Measurements from ENCODE around the gene ROBO4.

- no peak for TF ChIP-seq CBX3 (IDR thresholded peaks at IDR 0.05; ENCODE audit: low read depth)
- TF ChIP-seq EZH2 (IDR thresholded peaks at IDR 0.05), result no peak
- no peak for TF ChIP-seq CTCF (IDR thresholded peaks at IDR 0.05 in 2 of 3, conservative IDR thresholded peaks at IDR 0.05 in 1 of 3; ENCODE audit: borderline replicate concordance in 1 of 3, insufficient read depth in 1 of 3, low read depth in 2 of 3, low read length in 2 of 3)
- no peak for TF ChIP-seq MAX (IDR thresholded peaks at IDR 0.05)
- no peak for TF ChIP-seq ATF3 (IDR thresholded peaks at IDR 0.05)
- TF ChIP-seq FOSL1 (IDR thresholded peaks at IDR 0.05; ENCODE audit: low read depth), result no peak
- TF ChIP-seq REST (IDR thresholded peaks at IDR 0.05; ENCODE audit: low read depth), result no peak
- TF ChIP-seq POLR2A (IDR thresholded peaks at IDR 0.05; ENCODE audit: borderline replicate concordance, extremely low read depth, insufficient read depth, insufficient read length), result no peak
- no peak for TF ChIP-seq POLR2AphosphoS5 (IDR thresholded peaks at IDR 0.05; ENCODE audit: low read depth, low read length)
- no peak for TF ChIP-seq SIN3A (IDR thresholded peaks at IDR 0.05; ENCODE audit: low read depth)
- no peak for TF ChIP-seq EZH2phosphoT487 (IDR thresholded peaks at IDR 0.05; ENCODE audit: borderline replicate concordance)
Observed at GRCh38 chr11:124839972-124840621, 57.6 kb downstream of the ROBO4 start.

Measured in HCT116 (cell line).